Measurements from ENCODE around the gene CHID1. TPM values are rescaled to one million over a fixed set of nuclear protein-coding genes. Genes with fewer than 3 reads are reported as not detected.
A peak's percentile ranks its signal among the peaks of the same experiment; 100 is the strongest.

CHID1 gene
- total and polyA plus RNA-seq, 2 experiments from 2014 or later = 54.1 to 67.3 TPM

DNA sequence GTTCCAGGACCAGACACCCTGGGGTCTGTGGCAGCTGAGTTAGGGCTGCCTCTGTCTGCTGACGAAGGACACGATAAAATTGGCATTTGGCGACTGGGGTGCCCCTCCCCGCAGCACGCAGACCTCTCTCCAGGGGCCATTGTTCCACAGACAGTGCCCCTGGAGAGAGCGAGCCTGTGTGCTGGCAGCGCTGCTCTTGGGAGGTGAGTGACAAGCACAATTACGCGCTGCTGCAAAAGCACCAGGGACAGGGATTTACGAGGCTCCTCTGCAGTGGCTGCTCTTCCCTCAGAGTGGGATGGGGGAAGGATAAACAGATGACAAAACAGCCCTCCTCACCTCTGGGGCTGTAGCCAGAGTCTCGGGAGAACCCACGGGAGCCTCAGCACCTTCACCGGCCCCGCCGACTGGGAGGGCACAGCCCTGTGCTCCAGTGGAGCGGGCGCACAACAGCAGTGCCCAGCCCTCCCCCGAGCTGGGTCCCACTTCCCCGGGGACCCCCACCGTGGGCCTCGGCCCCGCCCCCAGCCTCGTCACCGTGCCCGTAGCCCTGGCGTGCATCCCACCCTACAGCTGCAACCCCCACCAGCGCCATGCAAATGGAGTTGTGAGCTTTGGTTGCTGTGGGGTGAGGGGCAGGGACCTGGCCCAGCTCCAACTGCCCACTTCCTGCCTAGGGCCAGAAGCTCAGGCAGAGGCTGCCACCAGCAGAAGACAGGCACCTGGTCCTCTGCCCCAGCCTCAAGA lies 19.6 kb downstream of the CHID1 start:
- Histone ChIP-seq H3K79me2 (replicated peaks; ENCODE audit: insufficient read depth) (no peaks in the 10 kb centered on the region), H3K27ac (ENCODE audit: low read depth) (no peak overlapping the region), H3K27me3 (ENCODE audit: insufficient read depth) (no peaks in the 10 kb centered on the region), H3K4me3 (no peak overlapping the region), H3K36me3 (ENCODE audit: insufficient read depth) (no peaks in the 10 kb centered on the region), H3K4me1 (ENCODE audit: insufficient read depth) (no peaks in the 10 kb centered on the region; the same call in 1 of the 2 replicates), H3K4me2 (no peak overlapping the region), H2AFZ (no peak overlapping the region), H3F3A (replicated peaks; ENCODE audit: low read depth) (no peaks in the 10 kb centered on the region), H3K9me2 (ENCODE audit: insufficient read depth) (no peaks in the 10 kb centered on the region), H4K20me1 (replicated peaks; ENCODE audit: insufficient read depth) (0 out of 2 replicates have a peak, but pooled peaks cover 3% of the 10 kb centered on the region)
- TF ChIP-seq REST (IDR thresholded peaks at IDR 0.05; ENCODE audit: unreplicated experiment) (no peak), ZNF114 (CRISPR knock-in tag; IDR thresholded peaks at IDR 0.05) (no peak), JUNB (IDR thresholded peaks at IDR 0.05; ENCODE audit: unreplicated experiment) (no peak), NANOG (IDR thresholded peaks at IDR 0.05; ENCODE audit: borderline replicate concordance) (no peak), ZNF462 (CRISPR knock-in tag; IDR thresholded peaks at IDR 0.05) (no peak), EZH2phosphoT487 (IDR thresholded peaks at IDR 0.05; ENCODE audit: unreplicated experiment) (no peak), CREB1 (CRISPR knock-in tag; IDR thresholded peaks at IDR 0.05; ENCODE audit: low read depth) (no peak), EZH2 (IDR thresholded peaks at IDR 0.05; ENCODE audit: low read depth, unreplicated experiment) (no peak), STAT1 (IDR thresholded peaks at IDR 0.05; ENCODE audit: unreplicated experiment) (no peak), ZNF331 (CRISPR knock-in tag; IDR thresholded peaks at IDR 0.05; ENCODE audit: low read depth) (no peak), ETS1 (IDR thresholded peaks at IDR 0.05) (no peak)
- TF ChIP-seq, protein P1, sequence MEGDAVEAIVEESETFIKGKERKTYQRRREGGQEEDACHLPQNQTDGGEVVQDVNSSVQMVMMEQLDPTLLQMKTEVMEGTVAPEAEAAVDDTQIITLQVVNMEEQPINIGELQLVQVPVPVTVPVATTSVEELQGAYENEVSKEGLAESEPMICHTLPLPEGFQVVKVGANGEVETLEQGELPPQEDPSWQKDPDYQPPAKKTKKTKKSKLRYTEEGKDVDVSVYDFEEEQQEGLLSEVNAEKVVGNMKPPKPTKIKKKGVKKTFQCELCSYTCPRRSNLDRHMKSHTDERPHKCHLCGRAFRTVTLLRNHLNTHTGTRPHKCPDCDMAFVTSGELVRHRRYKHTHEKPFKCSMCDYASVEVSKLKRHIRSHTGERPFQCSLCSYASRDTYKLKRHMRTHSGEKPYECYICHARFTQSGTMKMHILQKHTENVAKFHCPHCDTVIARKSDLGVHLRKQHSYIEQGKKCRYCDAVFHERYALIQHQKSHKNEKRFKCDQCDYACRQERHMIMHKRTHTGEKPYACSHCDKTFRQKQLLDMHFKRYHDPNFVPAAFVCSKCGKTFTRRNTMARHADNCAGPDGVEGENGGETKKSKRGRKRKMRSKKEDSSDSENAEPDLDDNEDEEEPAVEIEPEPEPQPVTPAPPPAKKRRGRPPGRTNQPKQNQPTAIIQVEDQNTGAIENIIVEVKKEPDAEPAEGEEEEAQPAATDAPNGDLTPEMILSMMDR (conservative IDR thresholded peaks at IDR 0.05; ENCODE audit: low read depth in 2 of 2) = no peak
- peaks cover 13% of the 10 kb centered on the region for H3K36me3 Mint-ChIP-seq (ENCODE audit: low read depth)
- no peak overlapping the region for H3K4me3 Mint-ChIP-seq
- H3K4me1 Mint-ChIP-seq = peaks cover 9% of the 10 kb centered on the region
- no peak for DNase-seq (ENCODE audit: low spot score)
- H3K9me3 Mint-ChIP-seq = peaks cover 3% of the 10 kb centered on the region; the same call in 2 of the 3 replicates
- ATAC-seq = no peak
- H3K27ac Mint-ChIP-seq = peak overlapping the region; percentile 56; the same call in 1 of the 2 replicates
- H3K27me3 Mint-ChIP-seq (ENCODE audit: insufficient read depth, low read depth, poor library complexity) = peaks cover 15% of the 10 kb centered on the region

All from GM23338 (cell line).